Tibial nerve (tissue), 4 donors: ENCODE measurements around the gene FGD5. TPM values are rescaled to one million over a fixed set of nuclear protein-coding genes. Genes with fewer than 3 reads are reported as not detected.

Experiments used
- DNase-seq, 2 donors: peaks; one replicate each; pipeline ENCODE4 v3.0.0-alpha.2; 2019; ENCODE audit warnings: low spot score in 2 of 2
- H3K27ac ChIP-seq, 4 donors: fragments of 200-600 bp; sonication (generic) in 3 of 4; one replicate each; pipeline ENCODE4 v1.5.1; 2017 to 2019; ENCODE audit warnings: mild to moderate bottlenecking in 1 of 4
- H3K27me3 ChIP-seq, 2 donors: fragments of 200-600 bp; sonication (generic) in 1 of 2; one replicate each; pipeline versions ENCODE4 v1.5.1 to v1.6.0; 2017 to 2019
- H3K36me3 ChIP-seq, 3 donors: fragments of 200-600 bp; sonication (generic); one replicate each; pipeline ENCODE4 v1.5.1; 2018 to 2019
- H3K4me1 ChIP-seq, 4 donors: fragments of 200-600 bp; sonication (generic) in 3 of 4; one replicate each; pipeline ENCODE4 v1.5.1; 2017 to 2019
- H3K4me3 ChIP-seq, 4 donors: fragments of 200-600 bp; sonication (generic) in 3 of 4; one replicate each; pipeline ENCODE4 v1.5.1; 2017 to 2019; ENCODE audit warnings: mild to moderate bottlenecking in 1 of 4, moderate library complexity in 1 of 4
- H3K9me3 ChIP-seq, 4 donors: fragments of 200-600 bp; sonication (generic) in 3 of 4; one replicate each; pipeline ENCODE4 v1.5.1; 2017 to 2019
- EP300 ChIP-seq, 2 donors: sonication (generic); formaldehyde crosslinking; IDR thresholded peaks; one replicate each; pipeline ENCODE4 v1.6.1; 2017; ENCODE audit warnings: antibody characterized with exemption in 2 of 2, mild to moderate bottlenecking in 1 of 2
- POLR2A ChIP-seq, 2 donors: fragments of 450-650 bp; IDR thresholded peaks; one replicate each; pipeline ENCODE4 v1.6.1; 2017; ENCODE audit warnings: antibody characterized with exemption in 2 of 2, mild to moderate bottlenecking in 2 of 2, moderate library complexity in 2 of 2
- WGBS, 2 donors: methylation state at CpG; one replicate each; pipeline ENCODE4 v1.1.5; 2018; 5-methylcytosine and 5-hydroxymethylcytosine counted together
- total RNA-seq, 4 donors: library from RNA; depleted of rRNA; stranded (reverse); fragments of >200 nt; gene quantifications; one replicate each; pipeline ENCODE4 v1.1.0, GENCODE V29; 2016
- TF ChIP-seq, protein P1 (sequence below), 5 experiments: fragments of 200-600 bp in 3 of 5; fragments of 450-650 bp in 2 of 5; sonication (generic) in 3 of 5; IDR thresholded peaks; one replicate each; pipeline ENCODE4 v1.5.1; 2016 to 2019; ENCODE audit warnings: antibody characterized with exemption in 5 of 5, mild to moderate bottlenecking in 3 of 5, moderate library complexity in 2 of 5

FGD5 gene
- total RNA-seq, 4 donors from 2014 or later, result 33.3 to 41.8 (median 38.7) TPM

DNA sequence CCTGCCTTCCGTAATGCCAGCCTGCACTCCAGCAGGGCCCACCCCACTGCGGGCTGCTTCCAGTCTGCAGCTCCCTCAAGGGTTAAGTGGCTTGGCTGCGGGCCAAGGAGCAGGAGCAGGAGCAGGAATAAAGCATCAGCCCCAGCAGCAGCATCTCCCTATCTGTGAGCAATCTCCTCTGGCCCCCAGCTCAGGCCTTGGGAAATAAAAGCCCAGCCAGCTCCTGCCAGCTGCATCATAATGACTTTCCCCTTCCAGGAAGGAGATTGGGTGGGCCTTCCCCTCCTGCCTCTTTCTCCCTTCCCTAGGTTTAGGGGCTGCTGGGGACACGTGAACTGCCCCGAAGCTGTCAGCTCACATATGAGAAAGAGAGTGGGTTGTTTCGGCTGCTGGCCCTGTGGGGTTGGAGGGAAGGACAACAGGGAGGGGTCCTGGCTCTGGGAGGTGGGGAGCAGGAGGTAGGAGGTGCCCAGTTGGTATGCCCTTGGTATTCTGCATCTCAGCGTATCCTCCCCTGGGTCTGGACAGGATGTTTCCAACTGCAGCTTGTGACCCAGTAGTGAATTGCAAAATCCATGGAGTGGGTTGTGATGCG lies 34.6 kb upstream of the FGD5 start:
- no peak overlapping the region for H3K4me3 ChIP-seq
- DNase-seq, result no peak
- TF ChIP-seq EP300 (IDR thresholded peaks at IDR 0.05), result no peak
- TF ChIP-seq, protein P1, sequence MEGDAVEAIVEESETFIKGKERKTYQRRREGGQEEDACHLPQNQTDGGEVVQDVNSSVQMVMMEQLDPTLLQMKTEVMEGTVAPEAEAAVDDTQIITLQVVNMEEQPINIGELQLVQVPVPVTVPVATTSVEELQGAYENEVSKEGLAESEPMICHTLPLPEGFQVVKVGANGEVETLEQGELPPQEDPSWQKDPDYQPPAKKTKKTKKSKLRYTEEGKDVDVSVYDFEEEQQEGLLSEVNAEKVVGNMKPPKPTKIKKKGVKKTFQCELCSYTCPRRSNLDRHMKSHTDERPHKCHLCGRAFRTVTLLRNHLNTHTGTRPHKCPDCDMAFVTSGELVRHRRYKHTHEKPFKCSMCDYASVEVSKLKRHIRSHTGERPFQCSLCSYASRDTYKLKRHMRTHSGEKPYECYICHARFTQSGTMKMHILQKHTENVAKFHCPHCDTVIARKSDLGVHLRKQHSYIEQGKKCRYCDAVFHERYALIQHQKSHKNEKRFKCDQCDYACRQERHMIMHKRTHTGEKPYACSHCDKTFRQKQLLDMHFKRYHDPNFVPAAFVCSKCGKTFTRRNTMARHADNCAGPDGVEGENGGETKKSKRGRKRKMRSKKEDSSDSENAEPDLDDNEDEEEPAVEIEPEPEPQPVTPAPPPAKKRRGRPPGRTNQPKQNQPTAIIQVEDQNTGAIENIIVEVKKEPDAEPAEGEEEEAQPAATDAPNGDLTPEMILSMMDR (IDR thresholded peaks at IDR 0.05), result no peak
- no peak for TF ChIP-seq POLR2A (IDR thresholded peaks at IDR 0.05)
- H3K9me3 ChIP-seq, result peaks cover 0 to 5% (median under 1%) of the 10 kb centered on the region in 4 donors
- 43 to 45% methylated on average over 8 of the region's 8 CpGs for WGBS, 2 donors
- no peak overlapping the region for H3K27ac ChIP-seq
- no peaks in the 10 kb centered on the region for H3K4me1 ChIP-seq
- H3K36me3 ChIP-seq, result no peaks in the 10 kb centered on the region
- no peaks in the 10 kb centered on the region for H3K27me3 ChIP-seq

- Histone ChIP-seq H3K9me3 (no peaks in the 10 kb centered on the region), H3K36me3 (no peaks in the 10 kb centered on the region), H3K4me3 (no peak overlapping the region), H3K27me3 (no peaks in the 10 kb centered on the region), H3K27ac (no peak overlapping the region), H3K4me1 (no peaks in the 10 kb centered on the region)
- DNase-seq, result no peak
- 84 to 87% methylated on average over 19 to 20 of the region's 20 CpGs for WGBS, 2 donors
- no peak for TF ChIP-seq EP300 (IDR thresholded peaks at IDR 0.05)
- TF ChIP-seq, protein P1 (IDR thresholded peaks at IDR 0.05), result no peak
- no peak for TF ChIP-seq POLR2A (IDR thresholded peaks at IDR 0.05)
Measured at GRCh38 chr3:14785207-14786155, 33.3 kb upstream of the FGD5 start.

GRCh38 chr3:14786369-14786768 lies 32.4 kb upstream of the FGD5 start:
- WGBS, 2 donors, result 93 to 95% methylated on average over 3 of the region's 3 CpGs
- Histone ChIP-seq H3K9me3 (no peaks in the 10 kb centered on the region), H3K27me3 (no peaks in the 10 kb centered on the region), H3K27ac (no peak overlapping the region), H3K36me3 (no peaks in the 10 kb centered on the region), H3K4me3 (no peak overlapping the region), H3K4me1 (no peaks in the 10 kb centered on the region)
- no peak for DNase-seq
- no peak for TF ChIP-seq EP300 (IDR thresholded peaks at IDR 0.05)
- TF ChIP-seq, protein P1 (IDR thresholded peaks at IDR 0.05), result no peak
- no peak for TF ChIP-seq POLR2A (IDR thresholded peaks at IDR 0.05)

DNA sequence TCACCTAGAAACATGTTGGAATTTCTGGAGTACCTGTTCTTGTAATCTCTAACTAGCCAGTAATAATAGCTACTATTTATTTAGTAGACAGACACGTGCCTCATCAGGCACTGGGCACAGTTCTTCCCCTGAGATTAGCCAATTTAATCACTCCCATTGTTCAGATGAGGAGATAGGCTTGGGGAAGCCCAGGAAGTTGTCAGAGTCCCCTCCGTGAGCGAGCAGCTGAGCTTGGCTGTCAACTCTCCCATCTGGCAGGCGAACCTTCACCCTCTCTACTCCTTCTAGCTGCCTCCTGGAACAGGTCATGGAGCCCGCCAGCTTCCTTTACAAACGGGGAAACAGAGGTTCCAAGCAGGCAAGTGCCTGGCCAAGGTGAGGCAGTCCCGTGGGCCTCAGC lies 31.1 kb upstream of the FGD5 start:
- 54 to 61% methylated on average over 7 of the region's 7 CpGs for WGBS, 2 donors
- Histone ChIP-seq H3K36me3 (no peaks in the 10 kb centered on the region), H3K9me3 (no peaks in the 10 kb centered on the region), H3K27ac (no peak overlapping the region), H3K27me3 (no peaks in the 10 kb centered on the region), H3K4me1 (peaks cover 0 to 3% (median 0%) of the 10 kb centered on the region in 4 donors), H3K4me3 (no peak overlapping the region)
- DNase-seq, result no peak
- TF ChIP-seq, protein P1 (IDR thresholded peaks at IDR 0.05), result no peak
- TF ChIP-seq EP300 (IDR thresholded peaks at IDR 0.05) (no peak), POLR2A (IDR thresholded peaks at IDR 0.05) (no peak)

GRCh38 chr3:14788644-14789043 lies 30.1 kb upstream of the FGD5 start:
- WGBS, 2 donors, result 90 to 95% methylated on average over 7 of the region's 7 CpGs
- TF ChIP-seq POLR2A (IDR thresholded peaks at IDR 0.05) (no peak), EP300 (IDR thresholded peaks at IDR 0.05) (no peak)
- TF ChIP-seq, protein P1 (IDR thresholded peaks at IDR 0.05), result no peak

More at GRCh38 chr3:14788644-14789043, 30.1 kb upstream of the FGD5 start:
- no peaks in the 10 kb centered on the region for H3K36me3 ChIP-seq
- no peak for DNase-seq
- no peaks in the 10 kb centered on the region for H3K27me3 ChIP-seq
- no peak overlapping the region for H3K27ac ChIP-seq
- H3K9me3 ChIP-seq, result no peaks in the 10 kb centered on the region
- no peak overlapping the region for H3K4me3 ChIP-seq
- peaks cover 0 to 13% (median under 1%) of the 10 kb centered on the region in 4 donors for H3K4me1 ChIP-seq
